GM23338 (cell line): ENCODE results near the gene AMBP. TPM values are rescaled to one million over a fixed set of nuclear protein-coding genes. Genes with fewer than 3 reads are reported as not detected.

ENCODE experiments used
- ATAC-seq: fragments of 200-7000 bp; cut with Tn5 transposase; 3 replicates; pipeline ENCODE4 v1.9.1; 2020
- DNase-seq: peaks from one replicate; pipeline ENCODE4 v3.0.0-alpha.2; 2015; ENCODE audit warnings: low spot score
- H2AFZ ChIP-seq: fragments of 200-600 bp; sonication (generic); 2 replicates; pipeline ENCODE4 v1.8.0; 2016; ENCODE audit warnings: antibody characterized with exemption, mild to moderate bottlenecking, moderate library complexity
- H3F3A ChIP-seq: fragments of 200-600 bp; sonication (generic); replicated peaks from 2 replicates; pipeline ENCODE4 v1.8.0; 2017; ENCODE audit warnings: antibody characterized with exemption, mixed run types, low read depth
- H3K27ac ChIP-seq: fragments of 200-600 bp; sonication (generic); 2 replicates; pipeline ENCODE4 v1.6.1; 2016; ENCODE audit warnings: low read depth
- H3K27me3 ChIP-seq: fragments of 200-600 bp; sonication (generic); 2 replicates; pipeline ENCODE4 v1.8.0; 2016; ENCODE audit warnings: mild to moderate bottlenecking, mixed run types, moderate library complexity; ENCODE audit not compliant: insufficient read depth
- H3K36me3 ChIP-seq: fragments of 200-600 bp; sonication (generic); 2 replicates; pipeline ENCODE4 v1.8.0; 2016; ENCODE audit warnings: mild to moderate bottlenecking; ENCODE audit not compliant: insufficient read depth
- H3K4me1 ChIP-seq: fragments of 200-600 bp; sonication (generic); 2 replicates; pipeline ENCODE4 v1.8.0; 2016; ENCODE audit warnings: mild to moderate bottlenecking, moderate library complexity; ENCODE audit not compliant: insufficient read depth
- H3K4me2 ChIP-seq: fragments of 200-600 bp; sonication (generic); 2 replicates; pipeline ENCODE4 v1.7.1; 2017; ENCODE audit warnings: mixed run types
- H3K4me3 ChIP-seq: fragments of 200-600 bp; sonication (generic); 2 replicates; pipeline ENCODE4 v1.6.1; 2016; ENCODE audit warnings: mixed run types
- H3K79me2 ChIP-seq: fragments of 200-600 bp; sonication (generic); replicated peaks from 2 replicates; pipeline ENCODE4 v1.8.0; 2017; ENCODE audit warnings: mild to moderate bottlenecking; ENCODE audit not compliant: insufficient read depth
- H3K9me2 ChIP-seq: fragments of 200-600 bp; sonication (generic); 2 replicates; pipeline ENCODE4 v1.8.0; 2017; ENCODE audit not compliant: insufficient read depth
- H4K20me1 ChIP-seq: fragments of 200-600 bp; sonication (generic); replicated peaks from 2 replicates; pipeline ENCODE4 v1.8.0; 2017; ENCODE audit warnings: mild to moderate bottlenecking; ENCODE audit not compliant: insufficient read depth
- H3K27ac Mint-ChIP-seq: 2 replicates; pipeline ENCODE4 v1.8.0; 2020; ENCODE audit warnings: inconsistent platforms, mild to moderate bottlenecking, moderate library complexity, mixed read lengths
- H3K27me3 Mint-ChIP-seq: 3 replicates; pipeline ENCODE4 v1.8.0; 2022; ENCODE audit warnings: low read depth, mild to moderate bottlenecking, moderate library complexity, mixed read lengths, inconsistent platforms; ENCODE audit not compliant: insufficient read depth, poor library complexity
- H3K36me3 Mint-ChIP-seq: 3 replicates; pipeline ENCODE4 v1.8.0; 2021; ENCODE audit warnings: low read depth, mild to moderate bottlenecking, inconsistent platforms, moderate library complexity, mixed read lengths
- H3K4me1 Mint-ChIP-seq: 3 replicates; pipeline ENCODE4 v1.8.0; 2020; ENCODE audit warnings: mild to moderate bottlenecking, inconsistent platforms, mixed read lengths
- H3K4me3 Mint-ChIP-seq: 3 replicates; pipeline ENCODE4 v1.8.0; 2021; ENCODE audit warnings: moderate library complexity, mild to moderate bottlenecking, inconsistent platforms, mixed read lengths
- H3K9me3 Mint-ChIP-seq: 3 replicates; pipeline ENCODE4 v1.8.0; 2020; ENCODE audit warnings: moderate library complexity, mild to moderate bottlenecking, inconsistent platforms, mixed read lengths
- CREB1 ChIP-seq: fragments of 250-450 bp; sonication (Bioruptor Pico); IDR thresholded peaks from 2 replicates; pipeline ENCODE4 v1.5.0; 2020; ENCODE audit warnings: low read depth, mild to moderate bottlenecking, moderate library complexity
- EZH2 ChIP-seq: fragments of 200-600 bp; sonication (generic); IDR thresholded peaks from one replicate; pipeline ENCODE4 v1.8.0; 2017; ENCODE audit warnings: antibody characterized with exemption, mild to moderate bottlenecking, low read depth; ENCODE audit not compliant: unreplicated experiment
- EZH2phosphoT487 ChIP-seq: fragments of 200-600 bp; sonication (generic); IDR thresholded peaks from one replicate; pipeline ENCODE4 v1.8.1; 2018; ENCODE audit warnings: antibody characterized with exemption; ENCODE audit not compliant: unreplicated experiment
- JUNB ChIP-seq: IDR thresholded peaks from one replicate; pipeline ENCODE4 v1.6.1; 2016; ENCODE audit warnings: antibody characterized with exemption; ENCODE audit not compliant: unreplicated experiment
- POLR2AphosphoS5 ChIP-seq: IDR thresholded peaks from 2 replicates; pipeline ENCODE4 v1.6.1; 2016; ENCODE audit warnings: antibody characterized with exemption, low read depth
- STAT1 ChIP-seq: IDR thresholded peaks from one replicate; pipeline ENCODE4 v1.6.1; 2016; ENCODE audit warnings: antibody characterized with exemption; ENCODE audit not compliant: unreplicated experiment
- ZNF331 ChIP-seq: fragments of 250-450 bp; sonication (Bioruptor Pico); IDR thresholded peaks from 2 replicates; pipeline ENCODE4 v1.5.0; 2020; ENCODE audit warnings: low read depth, mild to moderate bottlenecking, moderate library complexity
- polyA plus RNA-seq: library from polyadenylated mRNA; unstranded; fragments of >200 nt; fragmentation: Nextera tagmentation; extraction: Ambion mirVana; gene quantifications from 2 replicates; pipeline ENCODE4 v1.2.1, GENCODE V29; 2016
- total RNA-seq: library from RNA; depleted of rRNA; stranded (reverse); fragments of >200 nt; shearing (Covaris generic); gene quantifications from 2 replicates; pipeline ENCODE4 v1.2.3, GENCODE V29; 2014
- TF ChIP-seq, protein P1 (sequence below): IDR thresholded peaks from one replicate; pipeline ENCODE4 v1.6.1; 2018; ENCODE audit warnings: antibody characterized with exemption; ENCODE audit not compliant: unreplicated experiment

AMBP gene
- total and polyA plus RNA-seq, 2 experiments from 2014 or later = 1.3 to 2.0 TPM

DNA sequence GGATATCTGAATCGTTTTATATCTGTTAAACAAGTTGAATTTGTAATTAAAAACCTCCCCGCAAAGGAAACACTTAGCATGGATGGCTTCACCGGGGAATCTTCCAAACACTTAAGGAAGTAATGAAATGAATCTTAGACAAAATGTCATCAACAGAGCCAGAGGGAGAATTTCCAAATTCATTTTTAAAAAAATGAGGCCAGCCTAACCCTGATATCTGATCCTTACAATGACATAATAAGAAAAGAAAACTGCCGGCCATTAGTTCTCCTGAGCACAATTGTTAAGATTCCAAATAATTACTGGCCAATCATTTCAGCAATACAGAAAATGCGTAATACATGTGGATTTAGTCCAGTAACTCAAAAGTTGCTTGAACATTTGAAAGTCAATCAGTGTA is 27.1 kb upstream of the AMBP start (continued):
- TF ChIP-seq JUNB (no peak), ZNF331 (CRISPR knock-in tag) (no peak), STAT1 (no peak), CREB1 (no peak), EZH2phosphoT487 (no peak), EZH2 (no peak), POLR2AphosphoS5 (no peak)

DNA sequence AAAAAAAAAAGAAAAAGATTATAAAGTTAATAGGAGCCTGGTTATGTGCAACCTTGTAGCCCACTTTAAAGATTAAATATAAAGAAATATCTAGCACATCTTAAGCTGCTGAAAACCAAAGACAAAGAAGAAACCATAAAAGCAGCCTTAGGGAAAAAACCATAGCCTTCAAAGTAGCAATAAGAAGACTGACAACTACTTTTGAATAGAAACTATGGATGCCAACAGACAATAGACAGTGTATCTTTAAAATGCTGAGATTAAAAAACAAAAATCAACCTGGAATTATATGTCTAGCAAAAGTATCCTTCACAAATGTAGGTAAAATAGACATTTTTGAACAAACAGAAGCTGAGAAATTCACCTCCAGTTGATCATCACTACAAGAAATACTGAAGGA is 24.4 kb upstream of the AMBP start:
- H3F3A ChIP-seq = no peaks in the 10 kb centered on the region
- no peak for TF ChIP-seq JUNB
- TF ChIP-seq, protein P1, sequence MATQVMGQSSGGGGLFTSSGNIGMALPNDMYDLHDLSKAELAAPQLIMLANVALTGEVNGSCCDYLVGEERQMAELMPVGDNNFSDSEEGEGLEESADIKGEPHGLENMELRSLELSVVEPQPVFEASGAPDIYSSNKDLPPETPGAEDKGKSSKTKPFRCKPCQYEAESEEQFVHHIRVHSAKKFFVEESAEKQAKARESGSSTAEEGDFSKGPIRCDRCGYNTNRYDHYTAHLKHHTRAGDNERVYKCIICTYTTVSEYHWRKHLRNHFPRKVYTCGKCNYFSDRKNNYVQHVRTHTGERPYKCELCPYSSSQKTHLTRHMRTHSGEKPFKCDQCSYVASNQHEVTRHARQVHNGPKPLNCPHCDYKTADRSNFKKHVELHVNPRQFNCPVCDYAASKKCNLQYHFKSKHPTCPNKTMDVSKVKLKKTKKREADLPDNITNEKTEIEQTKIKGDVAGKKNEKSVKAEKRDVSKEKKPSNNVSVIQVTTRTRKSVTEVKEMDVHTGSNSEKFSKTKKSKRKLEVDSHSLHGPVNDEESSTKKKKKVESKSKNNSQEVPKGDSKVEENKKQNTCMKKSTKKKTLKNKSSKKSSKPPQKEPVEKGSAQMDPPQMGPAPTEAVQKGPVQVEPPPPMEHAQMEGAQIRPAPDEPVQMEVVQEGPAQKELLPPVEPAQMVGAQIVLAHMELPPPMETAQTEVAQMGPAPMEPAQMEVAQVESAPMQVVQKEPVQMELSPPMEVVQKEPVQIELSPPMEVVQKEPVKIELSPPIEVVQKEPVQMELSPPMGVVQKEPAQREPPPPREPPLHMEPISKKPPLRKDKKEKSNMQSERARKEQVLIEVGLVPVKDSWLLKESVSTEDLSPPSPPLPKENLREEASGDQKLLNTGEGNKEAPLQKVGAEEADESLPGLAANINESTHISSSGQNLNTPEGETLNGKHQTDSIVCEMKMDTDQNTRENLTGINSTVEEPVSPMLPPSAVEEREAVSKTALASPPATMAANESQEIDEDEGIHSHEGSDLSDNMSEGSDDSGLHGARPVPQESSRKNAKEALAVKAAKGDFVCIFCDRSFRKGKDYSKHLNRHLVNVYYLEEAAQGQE = no peak
- TF ChIP-seq STAT1 = no peak
- TF ChIP-seq ZNF331 (CRISPR knock-in tag) = no peak
- no peak for DNase-seq
- no peak overlapping the region for H3K4me2 ChIP-seq
- H3K27ac ChIP-seq = no peak overlapping the region
- H4K20me1 ChIP-seq = no peaks in the 10 kb centered on the region
- no peak overlapping the region for H3K4me3 Mint-ChIP-seq
- peaks cover 22% of the 10 kb centered on the region for H3K27me3 ChIP-seq
- H2AFZ ChIP-seq = no peak overlapping the region
- H3K79me2 ChIP-seq = no peaks in the 10 kb centered on the region
- no peaks in the 10 kb centered on the region for H3K36me3 ChIP-seq
- peaks cover 12% of the 10 kb centered on the region for H3K4me1 ChIP-seq
- no peak overlapping the region for H3K4me3 ChIP-seq
- no peaks in the 10 kb centered on the region; the same call in 2 of the 3 replicates for H3K36me3 Mint-ChIP-seq
- peaks cover 16% of the 10 kb centered on the region for H3K4me1 Mint-ChIP-seq
- peaks cover 18% of the 10 kb centered on the region for H3K27me3 Mint-ChIP-seq
- no peak for ATAC-seq
- H3K9me2 ChIP-seq = no peaks in the 10 kb centered on the region
- peaks cover 13% of the 10 kb centered on the region for H3K9me3 Mint-ChIP-seq
- no peak overlapping the region for H3K27ac Mint-ChIP-seq

DNA sequence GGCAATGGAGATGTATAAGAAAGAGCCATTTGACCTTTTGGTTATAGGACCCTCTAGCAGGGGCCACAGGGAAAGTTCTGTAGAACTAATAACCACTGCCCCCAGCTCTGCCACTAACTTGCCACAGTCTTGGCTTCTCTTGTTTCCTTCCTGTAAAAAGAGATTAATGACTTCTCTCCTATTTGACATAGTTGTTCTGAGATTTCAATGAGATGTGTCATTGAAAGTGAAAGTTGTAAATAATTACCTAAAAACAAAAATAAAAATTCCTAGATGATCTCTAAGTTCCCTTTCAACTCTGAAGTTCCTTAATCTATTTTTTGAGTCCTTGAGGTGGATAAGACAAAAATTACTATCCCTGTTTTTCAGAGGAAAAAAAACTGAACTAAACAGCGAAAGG is 22.4 kb upstream of the AMBP start:
- DNase-seq (no peak), ATAC-seq (no peak)
- peaks cover 32% of the 10 kb centered on the region for H3K27me3 ChIP-seq
- no peak overlapping the region for H3K4me2 ChIP-seq
- no peak overlapping the region for H2AFZ ChIP-seq
- H3K36me3 Mint-ChIP-seq = no peaks in the 10 kb centered on the region; the same call in 1 of the 3 replicates
- no peaks in the 10 kb centered on the region for H4K20me1 ChIP-seq
- H3K4me3 Mint-ChIP-seq = no peak overlapping the region
- no peak overlapping the region for H3K4me3 ChIP-seq
- no peaks in the 10 kb centered on the region for H3K9me2 ChIP-seq
- no peak overlapping the region for H3K27ac ChIP-seq
- peaks cover 18% of the 10 kb centered on the region for H3K4me1 Mint-ChIP-seq
- H3K27me3 Mint-ChIP-seq = peaks cover 29% of the 10 kb centered on the region
- peaks cover 13% of the 10 kb centered on the region for H3K9me3 Mint-ChIP-seq
- H3K27ac Mint-ChIP-seq = no peak overlapping the region
- H3K36me3 ChIP-seq = no peaks in the 10 kb centered on the region
- H3K4me1 ChIP-seq = peaks cover 13% of the 10 kb centered on the region
- no peaks in the 10 kb centered on the region for H3K79me2 ChIP-seq
- H3F3A ChIP-seq = no peaks in the 10 kb centered on the region
- no peak for TF ChIP-seq EZH2phosphoT487
- TF ChIP-seq, protein P1 = no peak
- TF ChIP-seq JUNB = no peak
